A549 (cell line): ENCODE measurements around the gene IFRD2. TPM values are rescaled to one million over a fixed set of nuclear protein-coding genes. Genes with fewer than 3 reads are reported as not detected.

Source experiments
- ATAC-seq, 2 experiments: fragments of 200-7000 bp in 1 of 2; fragments of >200 bp in 1 of 2; cut with Nextera tagmentation in 1 of 2; cut with Tn5 transposase in 1 of 2; 3 replicates each; pipeline versions ENCODE4 v1.8.0 to v1.9.1; 2018 to 2020; ENCODE audit warnings: mild to moderate bottlenecking in 1 of 2, moderate library complexity in 1 of 2
- CTCF ChIA-PET: fragments of 300-600 bp; sonication (Branson Sonifier 250); formaldehyde crosslinking; extraction: SDS; loops from one replicate; lab custom pipeline; 2021; ENCODE audit warnings: antibody characterized with exemption, inconsistent platforms; lab: Yijun Ruan, JAX
- POLR2A ChIA-PET: fragments of 350-600 bp; formaldehyde crosslinking; extraction: SDS; loops from one replicate; lab custom pipeline; 2021; ENCODE audit warnings: antibody characterized with exemption, inconsistent platforms; lab: Yijun Ruan, JAX
- DNase-seq, 2 experiments: peaks; one replicate each; pipeline versions ENCODE4 v3.0.0 to v3.0.0-alpha.2; 2011 to 2016; ENCODE audit warnings: low read depth in 1 of 2, low spot score in 1 of 2
- FAIRE-seq: peaks from 2 replicates; lab custom pipeline; 2011; peaks lifted over from hg19 to GRCh38; lab: Jason Lieb, UNC
- H3K27ac ChIP-seq, 2 experiments: fragments of >200 bp; sonication (Bioruptor Twin); formaldehyde crosslinking; 3 replicates each; pipeline ENCODE4 v1.5.1; 2016 to 2017
- H3K4me1 ChIP-seq: fragments of >200 bp; sonication (Bioruptor Twin); formaldehyde crosslinking; 3 replicates; pipeline ENCODE4 v1.6.1; 2016
- H3K4me2 ChIP-seq: fragments of >200 bp; sonication (Bioruptor Twin); formaldehyde crosslinking; 3 replicates; pipeline ENCODE4 v1.6.1; 2016
- H3K4me3 ChIP-seq: fragments of >200 bp; sonication (Bioruptor Twin); formaldehyde crosslinking; 3 replicates; pipeline ENCODE4 v1.5.1; 2016
- H3K9me3 ChIP-seq: fragments of >200 bp; sonication (Bioruptor Twin); formaldehyde crosslinking; 3 replicates; pipeline ENCODE4 v1.6.1; 2016
- BHLHE40 ChIP-seq: IDR thresholded peaks from 2 replicates; pipeline ENCODE4 v1.6.1; 2012; ENCODE audit warnings: low read depth, low read length, inconsistent platforms
- CBX2 ChIP-seq: fragments of 200-600 bp; sonication (generic); IDR thresholded peaks from 2 replicates; pipeline ENCODE4 v1.6.1; 2016; ENCODE audit warnings: low read depth, mild to moderate bottlenecking, borderline replicate concordance
- CEBPB ChIP-seq, 2 experiments: fragments of >200 bp in 1 of 2; sonication (Bioruptor Twin) in 1 of 2; formaldehyde crosslinking in 1 of 2; IDR thresholded peaks; 2 replicates each; pipeline ENCODE4 v1.6.1; 2012 to 2016
- CHD4 ChIP-seq: fragments of 200-600 bp; sonication (generic); IDR thresholded peaks from 2 replicates; pipeline ENCODE4 v1.6.1; 2016; ENCODE audit warnings: antibody characterized with exemption, mild to moderate bottlenecking, borderline replicate concordance
- EHF ChIP-seq: fragments of 250-450 bp; sonication (Bioruptor Pico); IDR thresholded peaks from 2 replicates; pipeline ENCODE4 v1.5.0; 2020; ENCODE audit warnings: mild to moderate bottlenecking
- EHMT2 ChIP-seq: fragments of 200-600 bp; sonication (generic); IDR thresholded peaks from 2 replicates; pipeline ENCODE4 v1.6.1; 2016; ENCODE audit warnings: antibody characterized with exemption, low read depth, mild to moderate bottlenecking, moderate library complexity
- EP300 ChIP-seq, 2 experiments: fragments of >200 bp; sonication (Bioruptor Twin); formaldehyde crosslinking; IDR thresholded peaks; 2 replicates in 1 of 2; 3 replicates in 1 of 2; pipeline ENCODE4 v1.6.1; 2016 to 2017
- FOSL2 ChIP-seq, 2 experiments: fragments of 450-650 bp in 1 of 2; fragments of >200 bp in 1 of 2; sonication (Bioruptor Twin) in 1 of 2; formaldehyde crosslinking; IDR thresholded peaks; 2 replicates each; pipeline versions ENCODE4 v1.5.0 to v1.6.1; 2016 to 2020; ENCODE audit warnings: mild to moderate bottlenecking in 1 of 2, moderate library complexity in 1 of 2
- HDAC2 ChIP-seq: fragments of 200-600 bp; sonication (generic); IDR thresholded peaks from 2 replicates; pipeline ENCODE4 v1.6.1; 2016
- HEYL ChIP-seq: fragments of 250-450 bp; sonication (Bioruptor Pico); IDR thresholded peaks from 2 replicates; pipeline ENCODE4 v1.8.0; 2021; ENCODE audit warnings: mild to moderate bottlenecking, moderate library complexity
- HOXB5 ChIP-seq: fragments of 250-450 bp; sonication (Bioruptor Pico); IDR thresholded peaks from 2 replicates; pipeline ENCODE4 v1.5.0; 2020; ENCODE audit warnings: mild to moderate bottlenecking, moderate library complexity
- MAFK ChIP-seq: fragments of 450-650 bp; IDR thresholded peaks from 2 replicates; pipeline ENCODE4 v1.6.1; 2014; ENCODE audit not compliant: partially characterized antibody
- NFE2L2 ChIP-seq: fragments of 150-350 bp; conservative IDR thresholded peaks from 2 replicates; pipeline ENCODE4 v1.6.1; 2014; ENCODE audit warnings: low read length
- PHF8 ChIP-seq: fragments of 200-600 bp; sonication (generic); IDR thresholded peaks from 2 replicates; pipeline ENCODE4 v1.6.1; 2016; ENCODE audit warnings: low read depth, mild to moderate bottlenecking, antibody characterized with exemption, moderate library complexity, borderline replicate concordance
- RARB ChIP-seq: fragments of 250-450 bp; sonication (Bioruptor Pico); IDR thresholded peaks from 2 replicates; pipeline ENCODE4 v1.8.0; 2021; ENCODE audit warnings: mild to moderate bottlenecking, moderate library complexity
- RCOR1 ChIP-seq: fragments of 150-350 bp; IDR thresholded peaks from 2 replicates; pipeline ENCODE4 v1.6.1; 2014; ENCODE audit warnings: antibody characterized with exemption, low read length, low read depth
- RFX5 ChIP-seq: fragments of 450-650 bp; IDR thresholded peaks from 2 replicates; pipeline ENCODE4 v1.7.1; 2014; ENCODE audit warnings: antibody characterized with exemption, mild to moderate bottlenecking, moderate library complexity
- TP53 ChIP-seq: fragments of 250-450 bp; sonication (Bioruptor Pico); IDR thresholded peaks from 2 replicates; pipeline ENCODE4 v1.5.0; 2021; ENCODE audit warnings: mild to moderate bottlenecking, moderate library complexity
- ZNF302 ChIP-seq: fragments of 250-450 bp; sonication (Bioruptor Pico); IDR thresholded peaks from 2 replicates; pipeline ENCODE4 v1.9.0; 2021; ENCODE audit warnings: inconsistent platforms, mild to moderate bottlenecking, moderate library complexity
- WGBS: methylation state at CpG from one replicate; pipeline ENCODE4 v1.1.6; 2017; ENCODE audit errors: missing lambda C conversion rate; 5-methylcytosine and 5-hydroxymethylcytosine counted together
- polyA plus RNA-seq, 4 experiments: library from polyadenylated mRNA; depleted of rRNA in 3 of 4; stranded (reverse); fragments of >200 nt; fragmentation: RNase III in 1 of 4; extraction: RNeasy Plus Mini Kit Qiagen cat#74134 plus additional on column Dnase treatment in 1 of 4; gene quantifications; 2 replicates in 3 of 4; 3 replicates in 1 of 4; pipeline ENCODE4 v1.2.3, GENCODE V29; 2011 to 2017
- TF ChIP-seq, protein P1 (sequence below): fragments of 250-450 bp; sonication (Bioruptor Pico); IDR thresholded peaks from 2 replicates; pipeline ENCODE4 v1.5.0; 2020; ENCODE audit warnings: low read depth, mild to moderate bottlenecking, moderate library complexity
- TF ChIP-seq, protein P2 (sequence below): fragments of 450-650 bp; IDR thresholded peaks from 2 replicates; pipeline ENCODE4 v1.6.1; 2014; ENCODE audit warnings: antibody characterized with exemption
- TF ChIP-seq, protein P3 (sequence below): IDR thresholded peaks from 2 replicates; pipeline ENCODE4 v1.6.1; 2012; ENCODE audit warnings: low read depth, borderline replicate concordance

IFRD2 gene
- polyA plus RNA-seq, 2 of the 4 experiments (the other 2 are of a cell fraction) = 42.2 to 79.7 TPM

DNA sequence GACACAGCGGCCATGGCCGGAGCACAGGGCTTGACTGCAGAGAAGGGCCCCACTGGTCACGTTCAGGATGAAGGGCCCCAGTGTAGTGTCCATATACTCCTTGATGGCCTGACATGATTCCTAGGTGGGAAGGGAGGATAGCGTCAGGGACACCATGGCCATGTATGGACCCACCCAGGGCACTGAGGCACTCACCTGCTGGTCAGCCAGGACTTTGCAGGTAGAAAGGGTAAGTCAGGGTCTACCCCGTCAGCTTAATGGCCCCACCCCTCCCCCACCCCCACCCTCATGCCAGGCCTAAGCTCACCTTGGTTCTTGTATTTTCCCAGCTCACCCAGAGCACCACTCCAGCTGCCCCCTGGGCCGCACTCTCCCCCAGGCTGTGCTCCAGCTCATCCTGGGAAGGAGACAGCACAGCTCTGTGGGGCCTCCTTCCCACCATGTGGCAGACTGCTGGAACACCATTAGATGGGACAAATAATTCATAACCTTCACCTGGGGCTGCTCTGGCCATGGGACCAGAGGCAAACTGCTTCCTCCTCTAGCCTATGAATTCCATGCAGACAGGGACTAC, 8.5 kb upstream of the IFRD2 start:
- FAIRE-seq = no peak
- Histone ChIP-seq H3K27ac (peak overlapping the region in 1 of 2 experiments; percentile 82; a peak in 2 of 6 replicates), H3K9me3 (no peaks in the 10 kb centered on the region), H3K4me3 (no peak overlapping the region), H3K4me2 (peak overlapping the region; percentile 92; the same call in 2 of the 3 replicates), H3K4me1 (peaks cover 26% of the 10 kb centered on the region)
- no peak for TF ChIP-seq TP53 (CRISPR knock-in tag)
- no peak for TF ChIP-seq HOXB5
- TF ChIP-seq BHLHE40 = no peak
- no peak for TF ChIP-seq RFX5
- TF ChIP-seq CHD4 = no peak
- no peak for TF ChIP-seq CBX2
- TF ChIP-seq, protein P1, sequence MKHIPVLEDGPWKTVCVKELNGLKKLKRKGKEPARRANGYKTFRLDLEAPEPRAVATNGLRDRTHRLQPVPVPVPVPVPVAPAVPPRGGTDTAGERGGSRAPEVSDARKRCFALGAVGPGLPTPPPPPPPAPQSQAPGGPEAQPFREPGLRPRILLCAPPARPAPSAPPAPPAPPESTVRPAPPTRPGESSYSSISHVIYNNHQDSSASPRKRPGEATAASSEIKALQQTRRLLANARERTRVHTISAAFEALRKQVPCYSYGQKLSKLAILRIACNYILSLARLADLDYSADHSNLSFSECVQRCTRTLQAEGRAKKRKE (CRISPR knock-in tag) = no peak
- no peak for TF ChIP-seq EHMT2
- TF ChIP-seq HDAC2 = no peak
- TF ChIP-seq ZNF302 (CRISPR knock-in tag) = no peak
- TF ChIP-seq, protein P2, sequence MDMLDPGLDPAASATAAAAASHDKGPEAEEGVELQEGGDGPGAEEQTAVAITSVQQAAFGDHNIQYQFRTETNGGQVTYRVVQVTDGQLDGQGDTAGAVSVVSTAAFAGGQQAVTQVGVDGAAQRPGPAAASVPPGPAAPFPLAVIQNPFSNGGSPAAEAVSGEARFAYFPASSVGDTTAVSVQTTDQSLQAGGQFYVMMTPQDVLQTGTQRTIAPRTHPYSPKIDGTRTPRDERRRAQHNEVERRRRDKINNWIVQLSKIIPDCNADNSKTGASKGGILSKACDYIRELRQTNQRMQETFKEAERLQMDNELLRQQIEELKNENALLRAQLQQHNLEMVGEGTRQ = no peak
- TF ChIP-seq NFE2L2 = no peak
- no peak for TF ChIP-seq HEYL (CRISPR knock-in tag)
- TF ChIP-seq PHF8 = no peak
- no peak for TF ChIP-seq CEBPB (IDR thresholded peaks at IDR 0.05)
- TF ChIP-seq RCOR1 = no peak
- TF ChIP-seq EHF (CRISPR knock-in tag) = no peak
- ChIA-PET CTCF (interaction anchor here (1.2 to 3.5 kb wide), 4 partner anchors 9 to 27 kb away, joined by 3 to 21 read pairs (median 6); partner anchors contain the start of genes HYAL2, IFRD2 and TUSC2), POLR2A (interaction anchor here (0.6 kb wide), 1 partner anchor 270 kb away, joined by 3 read pairs; no protein-coding TSS in a partner anchor)
- WGBS = 96% methylated on average over 4 of the region's 6 CpGs
- ATAC-seq = no peak
- no peak for DNase-seq

DNA sequence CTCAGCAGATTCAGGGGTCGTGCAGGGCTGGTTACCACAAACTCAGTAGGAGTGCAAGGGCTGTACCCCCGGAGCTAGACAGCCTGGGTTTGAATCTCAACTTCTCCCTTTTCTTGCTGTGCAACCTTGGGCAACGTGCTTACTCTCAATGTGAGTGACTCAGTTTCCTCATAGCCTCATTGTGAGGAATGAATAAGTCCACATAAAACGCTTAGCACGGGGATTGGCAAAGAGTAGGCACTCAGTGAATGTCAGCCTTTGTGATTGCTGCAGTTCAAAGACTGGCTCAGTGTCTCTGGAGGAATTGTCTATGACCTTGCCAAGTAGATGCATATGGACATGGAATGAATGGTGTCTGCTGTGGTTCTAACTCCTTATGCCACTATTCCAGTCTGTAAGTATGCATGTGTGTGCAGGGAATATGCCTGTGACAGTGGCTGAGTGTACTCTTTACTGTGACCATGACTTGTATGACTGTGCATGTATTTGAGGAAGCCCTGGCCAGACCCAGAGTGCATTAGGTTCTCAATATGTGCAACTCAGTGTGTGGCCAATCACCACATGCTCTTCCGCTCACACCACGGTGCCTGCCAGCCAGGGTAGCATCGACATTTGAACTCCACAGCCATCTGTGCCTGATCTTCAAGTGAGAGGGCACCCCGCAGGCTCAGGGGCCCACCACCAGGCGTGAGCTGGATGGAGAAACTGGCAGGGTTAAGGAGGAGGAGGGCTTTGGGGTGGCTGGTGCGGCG, 7.9 kb upstream of the IFRD2 start:
- no peak for ATAC-seq

DNA sequence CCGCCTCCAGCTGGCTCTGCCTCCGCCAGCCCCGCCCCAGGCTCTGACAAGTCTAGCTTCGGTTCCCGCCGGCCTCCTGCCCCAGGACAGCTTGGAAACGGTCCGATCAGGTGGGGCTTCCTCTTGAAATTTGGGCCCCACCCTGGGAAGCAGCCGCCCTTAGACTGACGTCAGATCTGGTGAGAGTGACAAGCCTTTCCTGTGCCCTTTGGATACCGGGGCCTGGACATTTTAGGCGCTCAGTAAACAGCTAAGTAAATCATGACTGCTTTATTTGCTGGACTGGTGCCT, 7.4 kb upstream of the IFRD2 start:
- FAIRE-seq (no peak), ATAC-seq (peak in 1 of 2 experiments; percentile 84; a peak in 3 of 6 replicates), DNase-seq (no peak)
- H3K4me2 ChIP-seq = peak overlapping the region; percentile 92
- no CpG with 5 or more reads among the region's 12 CpGs for WGBS
- ChIA-PET CTCF (interaction anchor here (1.1 to 3.5 kb wide), 7 partner anchors 16 to 105 kb away, joined by 3 to 21 read pairs (median 3); partner anchors contain the start of genes HYAL2 and TUSC2), POLR2A (interaction anchor here (0.5 to 1.4 kb wide), 4 partner anchors 20 to 39 kb away, joined by 3 to 4 read pairs (median 4); no protein-coding TSS in a partner anchor)
- no peaks in the 10 kb centered on the region for H3K9me3 ChIP-seq
- H3K4me3 ChIP-seq = peak overlapping the region; percentile 44
- peak overlapping the region; percentile 74 to 82 for H3K27ac ChIP-seq
- peaks cover 26% of the 10 kb centered on the region for H3K4me1 ChIP-seq
- TF ChIP-seq, protein P3, sequence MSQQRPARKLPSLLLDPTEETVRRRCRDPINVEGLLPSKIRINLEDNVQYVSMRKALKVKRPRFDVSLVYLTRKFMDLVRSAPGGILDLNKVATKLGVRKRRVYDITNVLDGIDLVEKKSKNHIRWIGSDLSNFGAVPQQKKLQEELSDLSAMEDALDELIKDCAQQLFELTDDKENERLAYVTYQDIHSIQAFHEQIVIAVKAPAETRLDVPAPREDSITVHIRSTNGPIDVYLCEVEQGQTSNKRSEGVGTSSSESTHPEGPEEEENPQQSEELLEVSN = no peak

More for the DNA sequence above, 7.9 kb upstream of the IFRD2 start:
- Histone ChIP-seq H3K9me3 (no peaks in the 10 kb centered on the region), H3K4me1 (peaks cover 26% of the 10 kb centered on the region), H3K4me3 (peak overlapping the region; percentile 44), H3K27ac (peak overlapping the region; percentile 74 to 82)
- WGBS = 57% methylated on average over 10 of the region's 12 CpGs
- peak; percentile 36; the same call in 1 of the 2 replicates for TF ChIP-seq EHF (CRISPR knock-in tag)
- TF ChIP-seq RARB (CRISPR knock-in tag) = no peak
- no peak for TF ChIP-seq EP300 (IDR thresholded peaks at IDR 0.05)
- no peak for TF ChIP-seq FOSL2 (IDR thresholded peaks at IDR 0.05)
- no peak for TF ChIP-seq FOSL2 (CRISPR knock-in tag; IDR thresholded peaks at IDR 0.05)
- no peak for TF ChIP-seq MAFK
- TF ChIP-seq, all 56 proteins: peak for 1
- H3K4me2 ChIP-seq = peak overlapping the region; percentile 92
- DNase-seq (no peak), FAIRE-seq (no peak)
- ChIA-PET POLR2A (interaction anchor here (0.5 to 1.4 kb wide), 5 partner anchors 21 to 271 kb away, joined by 3 to 4 read pairs (median 3); no protein-coding TSS in a partner anchor), CTCF (interaction anchor here (1.1 to 3.5 kb wide), 6 partner anchors 15 to 65 kb away, joined by 3 to 21 read pairs (median 6); partner anchors contain the start of genes HYAL2 and TUSC2)
